HCT116 (cell line): ENCODE data around the gene ZNF496. TPM values are rescaled to one million over a fixed set of nuclear protein-coding genes. Genes with fewer than 3 reads are reported as not detected.

Experiments used
- ATAC-seq: fragments of 200-7000 bp; cut with Tn5 transposase; 2 replicates; pipeline ENCODE4 v1.9.1; 2020; ENCODE audit warnings: mild to moderate bottlenecking, moderate library complexity
- BruUV-seq: library from RNA; stranded (reverse); fragments of 400-500 nt; replicated peaks from 2 replicates; lab custom pipeline; 2021; lab: Mats Ljungman, UMichigan
- CTCF ChIA-PET: fragments of 300-600 bp; sonication (Branson Sonifier 250); formaldehyde crosslinking; loops from one replicate; lab custom pipeline; 2021; ENCODE audit warnings: antibody characterized with exemption; lab: Charles Lee
- POLR2A ChIA-PET: fragments of 300-600, 350-600 bp; sonication (Branson Sonifier 250); formaldehyde crosslinking; loops from one replicate; lab custom pipeline; 2021; ENCODE audit warnings: antibody characterized with exemption; lab: Charles Lee
- RAD21 ChIA-PET, 2 experiments: fragments of 300-600 bp; sonication (Branson Sonifier 250); formaldehyde crosslinking; loops; one replicate each; lab custom pipeline; 2023; ENCODE audit warnings: low total read pairs in 2 of 2; ENCODE audit not compliant: uncharacterized antibody in 2 of 2, unreplicated experiment in 2 of 2, low non-redundant PET in 1 of 2; lab: Charles Lee
- DNase-seq: peaks from one replicate; pipeline ENCODE4 v3.0.0-alpha.2; 2010; ENCODE audit warnings: low read depth, low spot score
- H2AFZ ChIP-seq: fragments of 200-600 bp; shearing (Covaris generic), sonication (generic); 2 replicates; pipeline ENCODE4 v1.6.1; 2017; ENCODE audit warnings: low read depth, mixed run types, mixed read lengths, antibody characterized with exemption, low read length; ENCODE audit not compliant: poor library complexity, severe bottlenecking
- H3K27ac ChIP-seq: 2 replicates; pipeline ENCODE4 v1.5.1; 2012; ENCODE audit warnings: low read depth, low read length
- H3K27me3 ChIP-seq: fragments of 200-600 bp; sonication (generic); 2 replicates; pipeline ENCODE4 v1.6.1; 2016; ENCODE audit warnings: mixed run types, low read length, mixed read lengths; ENCODE audit not compliant: insufficient read depth
- H3K36me3 ChIP-seq, 2 experiments: fragments of 200-500 bp in 1 of 2; fragments of 200-600 bp in 1 of 2; sonication (Bioruptor generic) in 1 of 2; sonication (generic) in 1 of 2; 2 replicates each; pipeline versions ENCODE4 v1.5.1 to v1.6.1; 2014 to 2016; ENCODE audit warnings: low read length in 2 of 2, inconsistent platforms in 1 of 2, mixed read lengths in 1 of 2, mixed run types in 1 of 2; ENCODE audit not compliant: insufficient read depth in 2 of 2, control insufficient read depth in 1 of 2
- H3K4me1 ChIP-seq, 2 experiments: fragments of 200-600 bp in 1 of 2; sonication (generic) in 1 of 2; 2 replicates each; pipeline versions ENCODE4 v1.5.1 to v1.6.1; 2012 to 2017; ENCODE audit warnings: low read length in 2 of 2, inconsistent platforms in 1 of 2, mild to moderate bottlenecking in 1 of 2, mixed read lengths in 1 of 2, mixed run types in 1 of 2, moderate library complexity in 1 of 2; ENCODE audit not compliant: insufficient read depth in 2 of 2, control insufficient read depth in 1 of 2
- H3K4me2 ChIP-seq: fragments of 200-600 bp; sonication (generic); 2 replicates; pipeline ENCODE4 v1.6.1; 2017; ENCODE audit warnings: mixed run types, low read length, mixed read lengths
- H3K4me3 ChIP-seq, 2 experiments: fragments of 200-600 bp in 1 of 2; sonication (generic) in 1 of 2; replicated peaks in 1 of 2; 2 replicates each; pipeline ENCODE4 v1.5.1; 2011 to 2016; ENCODE audit warnings: low read length in 2 of 2, control low read depth in 1 of 2, low read depth in 1 of 2, mild to moderate bottlenecking in 1 of 2, mixed read lengths in 1 of 2, mixed run types in 1 of 2
- H3K79me2 ChIP-seq: fragments of 200-600 bp; sonication (generic); 2 replicates; pipeline ENCODE4 v1.6.1; 2017; ENCODE audit warnings: mild to moderate bottlenecking, mixed run types, low read length, moderate library complexity, mixed read lengths; ENCODE audit not compliant: insufficient read depth
- H3K9ac ChIP-seq: fragments of 200-600 bp; sonication (generic); 2 replicates; pipeline ENCODE4 v1.6.1; 2016; ENCODE audit warnings: low read length, mixed read lengths
- H3K9me2 ChIP-seq: fragments of 200-600 bp; sonication (generic), shearing (Covaris generic); 2 replicates; pipeline ENCODE4 v1.6.1; 2017; ENCODE audit warnings: mixed run types, mild to moderate bottlenecking, moderate library complexity; ENCODE audit not compliant: insufficient read depth
- H3K9me3 ChIP-seq, 2 experiments: fragments of 200-500 bp in 1 of 2; fragments of 200-600 bp in 1 of 2; sonication (Bioruptor generic) in 1 of 2; sonication (generic) in 1 of 2; 2 replicates each; pipeline ENCODE4 v1.6.1; 2014 to 2017; ENCODE audit warnings: low read length in 2 of 2, mixed read lengths in 2 of 2, inconsistent platforms in 1 of 2, low read depth in 1 of 2, mild to moderate bottlenecking in 1 of 2, mixed run types in 1 of 2, moderate library complexity in 1 of 2; ENCODE audit not compliant: control insufficient read depth in 1 of 2, insufficient read depth in 1 of 2
- H4K20me1 ChIP-seq: fragments of 200-600 bp; sonication (generic), shearing (Covaris generic); 2 replicates; pipeline ENCODE4 v1.6.1; 2017; ENCODE audit warnings: mixed run types, mild to moderate bottlenecking, moderate library complexity; ENCODE audit not compliant: insufficient read depth
- CBX3 ChIP-seq: IDR thresholded peaks from 2 replicates; pipeline ENCODE4 v1.6.1; 2012; ENCODE audit warnings: low read depth
- CEBPB ChIP-seq: IDR thresholded peaks from 2 replicates; pipeline ENCODE4 v1.6.1; 2012; ENCODE audit warnings: low read depth
- EGR1 ChIP-seq: IDR thresholded peaks from 2 replicates; pipeline ENCODE4 v1.6.1; 2012; ENCODE audit warnings: low read depth
- ELF1 ChIP-seq: IDR thresholded peaks from 2 replicates; pipeline ENCODE4 v1.6.1; 2012; ENCODE audit warnings: low read depth, borderline replicate concordance
- EZH2phosphoT487 ChIP-seq: fragments of 200-600 bp; IDR thresholded peaks from 2 replicates; pipeline ENCODE4 v1.6.1; 2018; ENCODE audit warnings: antibody characterized with exemption, borderline replicate concordance
- MAX ChIP-seq: IDR thresholded peaks from 2 replicates; pipeline ENCODE4 v1.6.1; 2012
- POLR2A ChIP-seq: IDR thresholded peaks from 2 replicates; pipeline ENCODE4 v1.7.0; 2011; ENCODE audit warnings: borderline replicate concordance; ENCODE audit not compliant: insufficient read depth, insufficient read length; ENCODE audit errors: extremely low read depth
- POLR2AphosphoS5 ChIP-seq: IDR thresholded peaks from 2 replicates; pipeline ENCODE4 v1.6.1; 2011; ENCODE audit warnings: mild to moderate bottlenecking, low read depth, low read length, moderate library complexity
- SIN3A ChIP-seq: IDR thresholded peaks from 2 replicates; pipeline ENCODE4 v1.6.1; 2012; ENCODE audit warnings: low read depth
- SP1 ChIP-seq: IDR thresholded peaks from 2 replicates; pipeline ENCODE4 v1.6.1; 2012; ENCODE audit warnings: low read depth
- SRF ChIP-seq: IDR thresholded peaks from 2 replicates; pipeline ENCODE4 v1.6.1; 2012; ENCODE audit warnings: low read depth
- TCF7L2 ChIP-seq: IDR thresholded peaks from 2 replicates; pipeline ENCODE4 v1.7.0; 2011; ENCODE audit warnings: borderline replicate concordance, inconsistent platforms; ENCODE audit not compliant: insufficient read depth, insufficient read length; ENCODE audit errors: extremely low read depth
- YY1 ChIP-seq: IDR thresholded peaks from 2 replicates; pipeline ENCODE4 v1.6.1; 2011; ENCODE audit warnings: low read length, low read depth, moderate library complexity, mild to moderate bottlenecking; ENCODE audit not compliant: insufficient replicate concordance; ENCODE audit errors: extremely low read depth
- ZNF274 ChIP-seq: fragments of 200-500 bp; sonication (Bioruptor generic); IDR thresholded peaks from 2 replicates; pipeline ENCODE4 v1.6.1; 2014; ENCODE audit warnings: mild to moderate bottlenecking, low read depth, low read length, inconsistent platforms
- intact Hi-C: fragments of 100-400 bp; cut with micrococcal nuclease; formaldehyde crosslinking; loops from 2 replicates; pipeline ENCODE4 v1.10.0; 2022
- total RNA-seq: library from RNA; stranded (reverse); gene quantifications from one replicate; pipeline ENCODE4 v1.2.1, GENCODE V29; 2021; ENCODE audit not compliant: unreplicated experiment
- TF ChIP-seq, protein P1 (sequence below): IDR thresholded peaks from 2 replicates; pipeline ENCODE4 v1.6.1; 2012
- TF ChIP-seq, protein P2 (sequence below): IDR thresholded peaks from 2 replicates; pipeline ENCODE4 v1.6.1; 2011; ENCODE audit warnings: mild to moderate bottlenecking, low read length, moderate library complexity; ENCODE audit not compliant: insufficient replicate concordance; ENCODE audit errors: extremely low read depth

ZNF496 gene
- total RNA-seq, 1 experiment from 2014 or later, result 37.4 TPM

GRCh38 chr1:247336390-247336789 is 4.7 kb upstream of the ZNF496 start:
- POLR2A ChIA-PET, result no interaction called here
- H4K20me1 ChIP-seq, result no peaks in the 10 kb centered on the region

More at GRCh38 chr1:247336390-247336789, 4.7 kb upstream of the ZNF496 start:
- H3K27ac ChIP-seq, result no peak overlapping the region
- no peaks in the 10 kb centered on the region for H3K36me3 ChIP-seq
- H3K27me3 ChIP-seq, result no peaks in the 10 kb centered on the region
- BruUV-seq, result no TSS peak
- no peak overlapping the region for H3K4me2 ChIP-seq
- peaks cover 52% of the 10 kb centered on the region for H3K79me2 ChIP-seq
- intact Hi-C loops, result no loop called here
- RAD21 ChIA-PET, result no interaction called here
- ATAC-seq (no peak), DNase-seq (no peak)
- H3K9me3 ChIP-seq, result no peaks in the 10 kb centered on the region
- no peaks in the 10 kb centered on the region for H3K9me2 ChIP-seq
- peaks cover 9 to 21% of the 10 kb centered on the region in 2 experiments for H3K4me1 ChIP-seq
- TF ChIP-seq YY1 (no peak), SIN3A (no peak), ELF1 (no peak), POLR2A (no peak), EGR1 (no peak), EZH2phosphoT487 (no peak), MAX (no peak), POLR2AphosphoS5 (no peak), TCF7L2 (no peak), SP1 (no peak), CBX3 (no peak), CEBPB (no peak), SRF (no peak), ZNF274 (no peak)
- TF ChIP-seq, protein P1, sequence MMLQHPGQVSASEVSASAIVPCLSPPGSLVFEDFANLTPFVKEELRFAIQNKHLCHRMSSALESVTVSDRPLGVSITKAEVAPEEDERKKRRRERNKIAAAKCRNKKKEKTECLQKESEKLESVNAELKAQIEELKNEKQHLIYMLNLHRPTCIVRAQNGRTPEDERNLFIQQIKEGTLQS, result no peak
- TF ChIP-seq, protein P2, sequence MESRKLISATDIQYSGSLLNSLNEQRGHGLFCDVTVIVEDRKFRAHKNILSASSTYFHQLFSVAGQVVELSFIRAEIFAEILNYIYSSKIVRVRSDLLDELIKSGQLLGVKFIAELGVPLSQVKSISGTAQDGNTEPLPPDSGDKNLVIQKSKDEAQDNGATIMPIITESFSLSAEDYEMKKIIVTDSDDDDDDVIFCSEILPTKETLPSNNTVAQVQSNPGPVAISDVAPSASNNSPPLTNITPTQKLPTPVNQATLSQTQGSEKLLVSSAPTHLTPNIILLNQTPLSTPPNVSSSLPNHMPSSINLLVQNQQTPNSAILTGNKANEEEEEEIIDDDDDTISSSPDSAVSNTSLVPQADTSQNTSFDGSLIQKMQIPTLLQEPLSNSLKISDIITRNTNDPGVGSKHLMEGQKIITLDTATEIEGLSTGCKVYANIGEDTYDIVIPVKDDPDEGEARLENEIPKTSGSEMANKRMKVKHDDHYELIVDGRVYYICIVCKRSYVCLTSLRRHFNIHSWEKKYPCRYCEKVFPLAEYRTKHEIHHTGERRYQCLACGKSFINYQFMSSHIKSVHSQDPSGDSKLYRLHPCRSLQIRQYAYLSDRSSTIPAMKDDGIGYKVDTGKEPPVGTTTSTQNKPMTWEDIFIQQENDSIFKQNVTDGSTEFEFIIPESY, result no peak
- H3K4me3 ChIP-seq, result no peak overlapping the region
- CTCF ChIA-PET, result no interaction called here
- no peak overlapping the region for H3K9ac ChIP-seq
- no peak overlapping the region for H2AFZ ChIP-seq
